GM12878 (cell line): Measurements from ENCODE around the gene TMEM208. TPM values are rescaled to one million over a fixed set of nuclear protein-coding genes. Genes with fewer than 3 reads are reported as not detected.
A peak's percentile ranks its signal among the peaks of the same experiment; 100 is the strongest.

Experiments used
- ATAC-seq: fragments of 200-7000 bp; cut with Tn5 transposase; 3 replicates; pipeline ENCODE4 v1.9.1; 2020; ENCODE audit warnings: mild to moderate bottlenecking, moderate library complexity
- BruUV-seq: library from RNA; stranded (reverse); fragments of 400-500 nt; replicated peaks from 2 replicates; lab custom pipeline; 2021; lab: Mats Ljungman, UMichigan
- CTCF ChIA-PET: fragments of 300-600 bp; sonication (Branson Sonifier 250); formaldehyde crosslinking; extraction: SDS; loops from one replicate; lab custom pipeline; 2021; ENCODE audit warnings: inconsistent platforms; lab: Yijun Ruan, JAX
- POLR2A ChIA-PET: fragments of 350-600 bp; formaldehyde crosslinking; extraction: SDS; loops from one replicate; lab custom pipeline; 2021; ENCODE audit warnings: inconsistent platforms; lab: Charles Lee
- RAD21 ChIA-PET: fragments of 300-600 bp; sonication (Branson Sonifier 250); formaldehyde crosslinking; loops from one replicate; lab custom pipeline; 2023; ENCODE audit warnings: antibody characterized with exemption; ENCODE audit not compliant: unreplicated experiment; lab: Charles Lee
- SMC1A ChIA-PET: fragments of 300-600 bp; sonication (Branson Sonifier 250); formaldehyde crosslinking; loops from one replicate; lab custom pipeline; 2023; ENCODE audit not compliant: unreplicated experiment, uncharacterized antibody; lab: Charles Lee
- DNase-seq: peaks from one replicate; pipeline ENCODE4 v3.0.0-alpha.2; 2011; ENCODE audit warnings: low read depth, low spot score
- FAIRE-seq: peaks from 3 replicates; lab custom pipeline; 2011; peaks lifted over from hg19 to GRCh38; lab: Jason Lieb, UNC
- H2AFZ ChIP-seq: 2 replicates; pipeline ENCODE4 v1.6.0; 2011; ENCODE audit warnings: low read depth, low read length, control low read depth; ENCODE audit not compliant: control insufficient read depth
- H3K27ac ChIP-seq: 2 replicates; pipeline ENCODE4 v1.5.1; 2011; ENCODE audit warnings: control low read depth; ENCODE audit not compliant: control insufficient read depth, insufficient read depth
- H3K27me3 ChIP-seq, 2 experiments: replicated peaks in 1 of 2; 2 replicates each; pipeline versions ENCODE4 v1.6.0 to v1.6.1; 2011; ENCODE audit warnings: low read length in 1 of 2; ENCODE audit not compliant: control insufficient read depth in 2 of 2, insufficient read depth in 2 of 2
- H3K36me3 ChIP-seq, 2 experiments: 2 replicates each; pipeline ENCODE4 v1.5.1; 2011; ENCODE audit warnings: low read length in 1 of 2; ENCODE audit not compliant: control insufficient read depth in 2 of 2, insufficient read depth in 2 of 2
- H3K4me1 ChIP-seq: 2 replicates; pipeline ENCODE4 v1.6.1; 2011; ENCODE audit warnings: mild to moderate bottlenecking, low read length, moderate library complexity, mixed read lengths; ENCODE audit not compliant: control insufficient read depth, insufficient read depth
- H3K4me2 ChIP-seq: 2 replicates; pipeline ENCODE4 v1.6.0; 2011; ENCODE audit warnings: control low read depth; ENCODE audit not compliant: control insufficient read depth, insufficient read depth
- H3K4me3 ChIP-seq: fragments of 200-600 bp; sonication (generic); 2 replicates; pipeline ENCODE4 v1.5.1; 2016
- H3K79me2 ChIP-seq: 2 replicates; pipeline ENCODE4 v1.6.0; 2011; ENCODE audit warnings: low read length; ENCODE audit not compliant: control insufficient read depth, insufficient read depth
- H3K9ac ChIP-seq: 2 replicates; pipeline ENCODE4 v1.8.0; 2011; ENCODE audit warnings: low read length, control low read depth, mixed read lengths; ENCODE audit not compliant: control insufficient read depth, insufficient read depth
- H3K9me3 ChIP-seq: replicated peaks from 3 replicates; pipeline ENCODE4 v1.5.1; 2011; ENCODE audit warnings: mild to moderate bottlenecking, low read length; ENCODE audit not compliant: control insufficient read depth, insufficient read depth
- H4K20me1 ChIP-seq: 2 replicates; pipeline ENCODE4 v1.6.0; 2011; ENCODE audit not compliant: control insufficient read depth, insufficient read depth
- NFXL1 ChIP-seq: fragments of 450-650 bp; IDR thresholded peaks from 2 replicates; pipeline ENCODE4 v1.6.1; 2017; ENCODE audit warnings: antibody characterized with exemption, mild to moderate bottlenecking, borderline replicate concordance
- PML ChIP-seq: IDR thresholded peaks from 2 replicates; pipeline ENCODE4 v1.6.1; 2012; ENCODE audit warnings: low read length, inconsistent platforms
- POLR2A ChIP-seq: IDR thresholded peaks from 2 replicates; pipeline ENCODE4 v1.6.1; 2011; ENCODE audit warnings: low read depth, mild to moderate bottlenecking, low read length
- POLR2AphosphoS5 ChIP-seq: IDR thresholded peaks from 2 replicates; pipeline ENCODE4 v1.6.1; 2011; ENCODE audit warnings: mild to moderate bottlenecking, low read length, inconsistent platforms
- RFX5 ChIP-seq: IDR thresholded peaks from 2 replicates; pipeline ENCODE4 v1.6.1; 2011; ENCODE audit warnings: low read depth, low read length, improper control_type of control experiment
- WGBS: methylation state at CpG from one replicate; pipeline ENCODE4 v1.1.6; 2016; ENCODE audit warnings: low lambda C conversion rate; ENCODE audit not compliant: insufficient replicate concordance, insufficient coverage; ENCODE audit errors: missing lambda C conversion rate; 5-methylcytosine and 5-hydroxymethylcytosine counted together
- in situ Hi-C: fragments of 300-500 bp; cut with MboI; formaldehyde crosslinking; loops from 9 replicates; pipeline ENCODE4 v1.14.3; 2018; ENCODE audit warnings: mixed read lengths
- intact Hi-C: fragments of 100-400 bp; cut with micrococcal nuclease; formaldehyde crosslinking; loops from one replicate; pipeline ENCODE4 v1.14.2; 2022; ENCODE audit not compliant: unreplicated experiment
- polyA plus RNA-seq, 11 experiments: library from polyadenylated mRNA; depleted of rRNA in 4 of 11; unstranded in 6 of 11; stranded (reverse) in 5 of 11; fragments of >200 nt; fragmentation: Nextera tagmentation in 4 of 11; fragmentation: Illumina TruSeq in 1 of 11; extraction: Ambion mirVana in 4 of 11; extraction: Trizol in 1 of 11; gene quantifications; 1 replicate in 1 of 11; 2 replicates in 10 of 11; pipeline versions ENCODE4 v1.2.1 to v1.2.3, GENCODE V29; 2011 to 2016; ENCODE audit warnings: inconsistent platforms in 2 of 11, missing spikeins in 2 of 11, low read depth in 1 of 11
- total RNA-seq, 4 experiments: library from RNA; depleted of rRNA in 3 of 4; stranded (reverse); fragments of >200 nt in 3 of 4; fragmentation: Illumina TruSeq in 1 of 4; extraction: Trizol in 1 of 4; gene quantifications; 2 replicates each; pipeline versions ENCODE4 v1.2.1 to v1.2.3, GENCODE V29; 2013 to 2021
- TF ChIP-seq, protein P1 (sequence below): fragments of 150-350 bp; IDR thresholded peaks from 2 replicates; pipeline ENCODE4 v1.6.1; 2014; ENCODE audit warnings: mild to moderate bottlenecking, low read depth, low read length

TMEM208 gene
- total and polyA plus RNA-seq, 10 of the 15 experiments (the other 5 are each of a cell fraction or from before 2014, with no cell fraction given): 34.1 to 244 (median 54.1) TPM

DNA sequence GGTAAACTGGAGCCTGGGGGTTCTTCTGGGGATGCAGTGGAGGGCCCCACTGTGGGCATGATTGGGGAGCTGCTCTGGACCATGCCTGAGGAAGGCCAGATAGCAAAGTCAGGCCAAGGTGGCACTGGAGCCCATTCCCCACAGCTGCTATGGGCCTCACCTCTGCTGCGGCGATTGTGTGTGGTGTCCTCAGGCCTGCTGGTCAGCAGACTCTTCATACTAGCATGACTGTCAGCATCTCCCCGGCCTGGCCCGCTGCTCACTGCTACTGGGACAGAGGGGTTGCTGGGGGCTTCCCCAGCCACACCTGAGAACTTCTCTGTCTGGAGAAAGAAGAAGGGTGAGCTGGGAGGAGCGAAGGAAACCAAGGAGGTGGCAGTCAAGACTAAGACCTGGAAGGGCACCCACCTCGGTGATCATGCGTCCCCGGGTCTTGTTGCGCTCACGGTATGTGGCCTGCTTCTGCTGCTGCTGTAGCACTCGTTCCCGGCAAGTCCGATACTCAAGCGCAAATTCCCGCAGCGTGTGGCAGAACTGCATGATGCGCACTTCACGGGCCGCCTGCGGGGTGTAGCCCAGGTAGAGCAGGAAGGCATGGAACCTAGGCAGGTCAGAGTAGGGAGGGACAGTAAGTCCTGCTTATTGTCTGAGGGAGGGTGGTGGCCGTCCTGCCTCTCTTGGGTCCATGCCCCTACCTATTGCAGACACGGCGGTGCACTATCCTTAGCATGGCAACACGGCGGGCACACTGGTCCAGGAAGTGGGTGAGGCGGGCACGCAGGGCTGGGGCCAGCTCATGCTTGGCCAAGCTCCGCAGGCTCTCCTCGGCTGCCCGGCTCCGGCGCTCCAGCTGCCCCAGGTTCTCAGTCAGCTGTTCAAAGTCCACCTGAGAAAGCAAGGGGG lies 3.2 kb downstream of the TMEM208 start:
- in situ Hi-C loops (no loop called here), intact Hi-C loops (no loop called here)
- ChIA-PET SMC1A (no interaction called here), POLR2A (interaction anchor here (7.7 kb wide), 1 partner anchor 15 kb away, joined by 100 read pairs; the partner anchor contains the start of genes FHOD1 and SLC9A5), RAD21 (no interaction called here), CTCF (interaction anchor here (1.2 to 2.0 kb wide), 2 partner anchors 17 to 75 kb away, joined by 3 to 7 read pairs; partner anchors contain the start of gene FHOD1)
- no TSS peak for BruUV-seq
- 98% methylated on average over 32 of the region's 32 CpGs for WGBS
- TF ChIP-seq POLR2A (peak; percentile 69), PML (0 out of 2 replicates have a peak, but pooled peaks have one; percentile 9), POLR2AphosphoS5 (0 out of 2 replicates have a peak, but pooled peaks have one; percentile 21), RFX5 (no peak), NFXL1 (no peak)
- TF ChIP-seq, protein P1, sequence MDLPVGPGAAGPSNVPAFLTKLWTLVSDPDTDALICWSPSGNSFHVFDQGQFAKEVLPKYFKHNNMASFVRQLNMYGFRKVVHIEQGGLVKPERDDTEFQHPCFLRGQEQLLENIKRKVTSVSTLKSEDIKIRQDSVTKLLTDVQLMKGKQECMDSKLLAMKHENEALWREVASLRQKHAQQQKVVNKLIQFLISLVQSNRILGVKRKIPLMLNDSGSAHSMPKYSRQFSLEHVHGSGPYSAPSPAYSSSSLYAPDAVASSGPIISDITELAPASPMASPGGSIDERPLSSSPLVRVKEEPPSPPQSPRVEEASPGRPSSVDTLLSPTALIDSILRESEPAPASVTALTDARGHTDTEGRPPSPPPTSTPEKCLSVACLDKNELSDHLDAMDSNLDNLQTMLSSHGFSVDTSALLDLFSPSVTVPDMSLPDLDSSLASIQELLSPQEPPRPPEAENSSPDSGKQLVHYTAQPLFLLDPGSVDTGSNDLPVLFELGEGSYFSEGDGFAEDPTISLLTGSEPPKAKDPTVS: no peak
- Histone ChIP-seq H2AFZ (no peak overlapping the region), H3K9ac (no peak overlapping the region), H3K79me2 (peaks cover 18% of the 10 kb centered on the region), H4K20me1 (no peaks in the 10 kb centered on the region), H3K9me3 (no peaks in the 10 kb centered on the region), H3K36me3 (peaks cover 16 to 31% of the 10 kb centered on the region in 2 experiments; a peak in 3 of 4 replicates), H3K27me3 (no peaks in the 10 kb centered on the region), H3K4me2 (no peak overlapping the region), H3K4me1 (peaks cover 12% of the 10 kb centered on the region), H3K27ac (no peak overlapping the region), H3K4me3 (no peak overlapping the region)
- FAIRE-seq (no peak), ATAC-seq (no peak), DNase-seq (no peak)
